Smooth muscle cell of the coronary artery (primary cell): ENCODE measurements around the gene TMX2. TPM values are rescaled to one million over a fixed set of nuclear protein-coding genes. Genes with fewer than 3 reads are reported as not detected.

Experiments used
- total RNA-seq: library from RNA; depleted of rRNA; stranded (reverse); fragments of >200 nt; gene quantifications from 2 replicates; pipeline ENCODE4 v1.2.3, GENCODE V29; 2014; ENCODE audit warnings: low replicate concordance

TMX2 gene, protein sequence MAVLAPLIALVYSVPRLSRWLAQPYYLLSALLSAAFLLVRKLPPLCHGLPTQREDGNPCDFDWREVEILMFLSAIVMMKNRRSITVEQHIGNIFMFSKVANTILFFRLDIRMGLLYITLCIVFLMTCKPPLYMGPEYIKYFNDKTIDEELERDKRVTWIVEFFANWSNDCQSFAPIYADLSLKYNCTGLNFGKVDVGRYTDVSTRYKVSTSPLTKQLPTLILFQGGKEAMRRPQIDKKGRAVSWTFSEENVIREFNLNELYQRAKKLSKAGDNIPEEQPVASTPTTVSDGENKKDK
- 50.0 and 59.8 TPM in 2 replicates for total RNA-seq

DNA sequence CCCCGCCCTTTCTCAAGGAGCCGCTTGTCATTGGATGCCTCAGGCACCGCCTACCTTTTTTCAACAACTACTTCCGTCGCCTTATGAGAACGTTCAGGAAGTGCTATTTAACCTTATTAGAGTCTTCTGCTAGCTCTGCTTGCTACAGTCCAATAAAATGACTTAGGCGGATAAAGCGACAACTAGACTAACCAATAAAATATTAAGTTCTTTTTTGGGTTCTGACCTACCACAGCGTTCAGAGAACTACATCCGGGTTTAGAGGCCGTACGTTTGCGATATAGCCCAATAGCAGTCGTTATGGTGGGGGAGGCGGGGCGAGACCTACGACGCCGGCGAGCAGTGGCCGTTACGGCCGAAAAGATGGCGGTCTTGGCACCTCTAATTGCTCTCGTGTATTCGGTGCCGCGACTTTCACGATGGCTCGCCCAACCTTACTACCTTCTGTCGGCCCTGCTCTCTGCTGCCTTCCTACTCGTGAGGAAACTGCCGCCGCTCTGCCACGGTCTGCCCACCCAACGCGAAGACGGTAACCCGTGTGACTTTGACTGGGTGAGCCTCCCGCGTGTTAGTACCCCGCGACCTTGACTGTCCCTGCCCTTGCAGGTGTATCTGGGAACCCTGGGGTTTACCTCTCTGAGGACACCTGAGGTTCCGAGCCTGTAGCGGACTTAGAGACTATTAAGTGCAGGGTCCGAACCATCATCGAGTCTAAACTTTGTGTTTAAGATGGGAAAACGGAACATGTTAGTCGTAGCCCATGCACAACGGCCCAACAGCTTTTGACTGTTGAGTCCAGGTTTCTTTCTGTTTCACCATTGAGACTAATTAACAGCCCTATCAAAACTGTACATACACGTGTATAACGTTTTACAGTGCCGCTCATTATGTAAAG, at the start of gene TMX2:
TMX2 (plus strand) TSS at position 338 of the 895 bp plus-strand sequence; CDS start at position 364, 26 bp downstream.

GRCh38 chr11:57667736-57668433, 44.5 kb upstream of the TMX2 start, which contains the start of gene ZDHHC5:
TSS of gene ZDHHC5 (plus strand) at chr11:57668114. CDS start at chr11:57673091, 4,977 bp downstream.

DNA sequence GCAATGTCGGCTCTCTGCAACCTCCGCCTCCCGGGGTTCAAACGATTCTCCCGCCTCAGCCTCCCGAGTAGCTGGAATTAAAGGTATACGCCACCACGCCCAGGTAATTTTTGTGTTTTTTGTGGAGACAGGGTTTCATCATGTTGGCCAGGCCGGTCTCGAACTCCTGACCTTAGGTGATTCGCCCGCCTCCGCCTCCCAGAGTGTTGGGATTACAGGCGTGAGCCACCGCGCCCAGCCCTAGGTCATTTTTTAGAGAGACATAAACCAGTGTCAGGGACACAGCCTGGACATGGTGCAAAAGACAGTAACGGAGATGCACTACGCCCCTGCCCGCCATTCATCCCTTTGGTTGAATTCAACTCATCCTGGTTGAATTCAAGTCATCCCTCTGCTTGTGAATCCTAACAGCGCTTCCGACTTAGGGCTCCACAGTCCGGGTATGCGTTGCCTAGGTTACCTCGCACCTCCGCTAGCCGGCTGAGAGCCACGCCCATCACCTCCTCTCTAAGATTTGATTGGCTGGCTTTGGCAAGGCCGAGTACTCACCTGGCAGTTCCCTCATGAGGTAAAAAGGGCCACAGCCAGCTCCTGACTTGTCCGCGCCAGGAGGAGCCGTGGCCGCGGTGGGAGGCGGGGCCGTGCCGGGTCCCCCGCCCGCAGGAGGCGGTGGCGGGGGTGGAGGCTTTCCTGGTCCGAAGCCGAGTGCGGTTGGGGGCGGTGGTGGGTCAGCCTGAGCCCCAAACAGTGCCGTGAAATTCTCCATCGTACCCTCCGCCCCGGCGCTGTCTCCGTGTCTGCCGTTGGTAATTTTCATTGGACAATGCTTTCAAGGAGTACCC, 758 bp upstream of the TMX2 start, which contains the start of gene MED19:
MED19 (minus strand) TSS at position 802 of the 842 bp plus-strand sequence; CDS start at position 766, 36 bp downstream.

GRCh38 chr11:57741132-57742086, 29.0 kb downstream of the TMX2 start, which contains the start of gene SELENOH:
TSS of gene SELENOH (plus strand) at chr11:57741491. CDS start at chr11:57741596, 105 bp downstream.

DNA sequence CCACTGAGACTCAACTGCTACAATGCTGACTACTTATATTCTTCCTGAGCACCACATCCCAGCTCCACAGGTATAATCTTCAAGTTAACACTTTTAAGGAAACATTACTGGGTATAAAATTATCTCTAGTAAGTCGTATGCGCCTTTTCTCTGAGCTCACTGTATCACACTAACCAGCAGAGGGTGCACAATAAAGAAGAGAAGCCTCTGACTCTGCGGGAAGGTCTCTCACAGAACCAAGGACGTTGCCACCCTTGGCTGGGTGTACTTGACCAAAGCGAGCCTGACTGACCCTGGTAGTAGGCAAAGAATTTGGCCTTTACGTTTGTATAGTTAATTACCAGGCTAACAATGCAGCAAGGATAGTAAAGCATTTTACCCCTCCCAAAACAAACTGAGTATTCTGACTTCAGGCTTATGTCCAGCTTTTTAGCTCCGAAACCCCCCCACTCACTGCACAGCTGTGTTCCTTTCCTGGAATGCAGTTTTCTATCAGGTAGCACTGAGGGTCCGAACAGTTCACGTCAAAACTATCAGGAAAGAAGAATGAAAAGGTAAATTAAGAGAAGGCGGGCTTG, 39.4 kb downstream of the TMX2 start, which contains the start of gene BTBD18:
BTBD18 (minus strand) TSS at position 144 of the 578 bp plus-strand sequence. CDS start 631 bp downstream, outside the sequence.

DNA sequence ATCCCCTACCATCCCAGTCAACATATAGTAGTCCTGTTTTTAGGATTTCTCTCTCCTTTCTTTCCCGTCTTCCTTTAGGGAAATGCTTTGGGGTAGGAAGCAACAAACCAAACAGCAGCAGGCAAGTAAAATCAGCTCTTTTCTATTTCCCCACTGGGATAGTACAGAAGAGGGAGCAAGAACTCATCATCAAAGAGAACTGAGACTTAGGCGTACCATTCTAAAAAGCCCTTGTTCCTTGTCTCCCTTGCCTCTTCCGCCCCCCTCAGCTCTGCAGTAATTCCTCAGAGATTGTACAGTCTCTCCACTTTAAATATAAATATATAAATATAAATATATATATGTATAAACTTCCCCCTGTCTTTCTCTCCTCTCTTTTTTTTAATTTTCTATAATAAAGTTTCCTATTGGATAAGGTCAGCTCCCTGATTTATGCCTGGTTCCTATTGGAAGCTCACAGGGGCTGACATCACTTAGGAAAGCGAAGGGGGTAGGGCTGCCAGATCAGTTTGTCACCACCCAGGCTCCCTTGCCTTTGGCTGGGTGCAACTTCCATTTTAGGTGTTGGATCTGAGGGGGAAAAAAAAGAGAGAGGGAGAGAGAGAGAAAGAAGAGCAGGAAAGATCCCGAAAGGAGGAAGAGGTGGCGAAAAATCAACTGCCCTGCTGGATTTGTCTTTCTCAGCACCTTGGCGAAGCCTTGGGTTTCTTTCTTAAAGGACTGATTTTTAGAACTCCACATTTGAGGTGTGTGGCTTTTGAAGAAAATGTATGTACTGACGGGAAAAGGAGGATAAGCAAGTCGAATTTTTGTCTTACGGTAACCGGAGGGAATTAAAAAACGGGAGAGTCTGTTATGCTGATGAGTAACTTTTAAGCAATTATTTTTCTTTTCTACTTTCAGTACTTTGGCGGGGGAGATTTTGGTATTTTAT, 49.2 kb downstream of the TMX2 start, which contains the start of gene CTNND1:
CTNND1 (plus strand) TSS at position 502 of the 934 bp plus-strand sequence. CDS start 29,677 bp downstream, outside the sequence.

Other genes with a start within 250 kb of the TMX2 start
- 8.5 and 39.0 TPM in 2 replicates for gene SLC43A1, start 196.9 kb upstream of the TMX2 start, total RNA-seq
- gene TIMM10, start 181.8 kb upstream of the TMX2 start, total RNA-seq, result 50.1 and 70.0 TPM in 2 replicates
- gene SMTNL1, start 175.0 kb upstream of the TMX2 start, total RNA-seq, result not detected in 2 replicates
- 37.1 and 111 TPM in 2 replicates for gene UBE2L6, start 144.9 kb upstream of the TMX2 start, total RNA-seq
- 1.4 and 8.2 TPM in 2 replicates for gene SERPING1, start 114.9 kb upstream of the TMX2 start, total RNA-seq
- 0.60 and 2.8 TPM in 2 replicates for gene YPEL4, start 62.7 kb upstream of the TMX2 start, total RNA-seq
- 15.3 and 15.6 TPM in 2 replicates for gene CLP1, start 54.8 kb upstream of the TMX2 start, total RNA-seq
- 23.9 and 24.3 TPM in 2 replicates for gene ZDHHC5, start 44.5 kb upstream of the TMX2 start, total RNA-seq
- gene MED19, start 378 bp upstream of the TMX2 start, total RNA-seq, result 7.1 and 13.8 TPM in 2 replicates
- 34.6 and 86.4 TPM in 2 replicates for gene SELENOH, start 28.9 kb downstream of the TMX2 start, total RNA-seq
- not detected in 2 replicates for gene BTBD18, start 39.2 kb downstream of the TMX2 start, total RNA-seq
- 93.8 and 107 TPM in 2 replicates for gene CTNND1, start 49.2 kb downstream of the TMX2 start, total RNA-seq